ENCODE measurements around the gene IQGAP2.

DNA sequence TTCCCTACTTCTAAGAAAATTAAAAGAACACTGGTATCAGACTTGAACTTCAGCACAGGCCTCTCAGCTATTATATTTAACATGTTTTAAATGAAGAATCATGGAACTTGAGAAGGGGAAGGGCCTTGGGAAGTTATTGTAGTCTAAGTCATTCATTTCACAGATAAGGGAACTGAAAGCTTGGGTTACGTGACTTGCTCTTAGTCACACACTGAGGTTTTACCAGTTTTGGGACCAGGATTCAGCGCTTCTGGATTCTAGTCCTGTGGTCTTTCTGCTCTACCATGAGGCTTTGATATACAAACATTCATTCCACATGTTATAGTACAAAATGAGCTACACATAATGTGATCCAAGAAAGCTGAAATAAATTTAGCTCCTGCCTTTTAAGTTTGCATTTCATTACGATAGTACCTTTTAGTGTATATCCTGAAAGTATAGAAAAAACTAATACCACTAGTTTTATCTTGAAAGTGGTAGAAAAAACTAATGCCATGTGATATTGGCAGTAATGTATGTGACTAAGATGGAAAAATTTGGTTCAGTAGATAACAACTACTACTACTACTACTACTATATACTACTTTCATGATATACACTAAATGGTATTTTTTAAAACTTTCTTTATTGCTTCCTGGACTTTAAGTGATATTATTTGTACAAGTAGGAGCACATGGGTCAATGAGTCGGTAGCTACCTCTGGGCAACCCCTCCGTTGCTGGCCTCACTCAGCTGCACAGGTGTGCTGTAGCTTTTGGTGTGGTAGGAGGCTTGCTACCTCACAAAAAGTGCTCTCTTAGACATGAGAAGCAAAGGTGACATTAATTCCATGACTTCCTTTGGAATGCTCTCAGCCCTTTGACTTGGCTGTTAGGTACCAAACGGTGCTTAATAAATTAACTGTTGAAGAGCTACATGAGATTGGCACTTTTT lies 179.4 kb downstream of the IQGAP2 start:
- TF ChIP-seq, protein P1, sequence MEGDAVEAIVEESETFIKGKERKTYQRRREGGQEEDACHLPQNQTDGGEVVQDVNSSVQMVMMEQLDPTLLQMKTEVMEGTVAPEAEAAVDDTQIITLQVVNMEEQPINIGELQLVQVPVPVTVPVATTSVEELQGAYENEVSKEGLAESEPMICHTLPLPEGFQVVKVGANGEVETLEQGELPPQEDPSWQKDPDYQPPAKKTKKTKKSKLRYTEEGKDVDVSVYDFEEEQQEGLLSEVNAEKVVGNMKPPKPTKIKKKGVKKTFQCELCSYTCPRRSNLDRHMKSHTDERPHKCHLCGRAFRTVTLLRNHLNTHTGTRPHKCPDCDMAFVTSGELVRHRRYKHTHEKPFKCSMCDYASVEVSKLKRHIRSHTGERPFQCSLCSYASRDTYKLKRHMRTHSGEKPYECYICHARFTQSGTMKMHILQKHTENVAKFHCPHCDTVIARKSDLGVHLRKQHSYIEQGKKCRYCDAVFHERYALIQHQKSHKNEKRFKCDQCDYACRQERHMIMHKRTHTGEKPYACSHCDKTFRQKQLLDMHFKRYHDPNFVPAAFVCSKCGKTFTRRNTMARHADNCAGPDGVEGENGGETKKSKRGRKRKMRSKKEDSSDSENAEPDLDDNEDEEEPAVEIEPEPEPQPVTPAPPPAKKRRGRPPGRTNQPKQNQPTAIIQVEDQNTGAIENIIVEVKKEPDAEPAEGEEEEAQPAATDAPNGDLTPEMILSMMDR (conservative IDR thresholded peaks at IDR 0.05; ENCODE audit: low read depth, low read length), result no peak
- TF ChIP-seq EZH2 (IDR thresholded peaks at IDR 0.05; ENCODE audit: low read length, unreplicated experiment) (no peak), EZH2phosphoT487 (IDR thresholded peaks at IDR 0.05; ENCODE audit: borderline replicate concordance, low read length) (no peak)

All from PC-3 (cell line).